Testis (tissue), 2 donors: ENCODE data around the gene SLC39A9.

Experiments
- POLR2A ChIP-seq: fragments of 450-650 bp; IDR thresholded peaks from one replicate; pipeline ENCODE4 v1.6.1; 2017; ENCODE audit warnings: antibody characterized with exemption, mild to moderate bottlenecking, moderate library complexity
- TF ChIP-seq, protein P1 (sequence below), 3 experiments: fragments of 450-650 bp in 2 of 3; fragments of 200-600 bp in 1 of 3; sonication (generic) in 1 of 3; IDR thresholded peaks; one replicate each; pipeline ENCODE4 v1.5.1; 2016 to 2019; ENCODE audit warnings: antibody characterized with exemption in 3 of 3, mild to moderate bottlenecking in 2 of 3, moderate library complexity in 1 of 3

DNA sequence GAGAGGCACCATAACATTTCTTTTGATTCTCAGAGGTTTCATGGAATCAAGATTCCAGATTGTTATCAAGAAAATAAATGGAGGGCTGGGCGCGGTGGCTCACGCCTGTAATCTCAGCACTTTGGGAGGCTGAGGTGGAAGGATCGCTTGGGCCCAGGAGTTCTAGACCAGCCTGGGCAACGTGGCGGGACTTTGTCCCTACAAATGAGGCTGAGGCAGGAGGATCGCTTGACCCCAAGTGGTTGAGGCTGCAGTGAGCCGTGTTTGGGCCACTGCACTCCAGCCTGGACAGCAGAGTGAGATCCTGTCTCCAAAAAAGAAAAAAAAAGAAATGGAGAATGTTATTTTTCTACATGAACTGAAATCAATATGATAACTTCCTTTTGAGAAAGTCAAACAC is 1.3 kb downstream of the SLC39A9 start:
- TF ChIP-seq, protein P1, sequence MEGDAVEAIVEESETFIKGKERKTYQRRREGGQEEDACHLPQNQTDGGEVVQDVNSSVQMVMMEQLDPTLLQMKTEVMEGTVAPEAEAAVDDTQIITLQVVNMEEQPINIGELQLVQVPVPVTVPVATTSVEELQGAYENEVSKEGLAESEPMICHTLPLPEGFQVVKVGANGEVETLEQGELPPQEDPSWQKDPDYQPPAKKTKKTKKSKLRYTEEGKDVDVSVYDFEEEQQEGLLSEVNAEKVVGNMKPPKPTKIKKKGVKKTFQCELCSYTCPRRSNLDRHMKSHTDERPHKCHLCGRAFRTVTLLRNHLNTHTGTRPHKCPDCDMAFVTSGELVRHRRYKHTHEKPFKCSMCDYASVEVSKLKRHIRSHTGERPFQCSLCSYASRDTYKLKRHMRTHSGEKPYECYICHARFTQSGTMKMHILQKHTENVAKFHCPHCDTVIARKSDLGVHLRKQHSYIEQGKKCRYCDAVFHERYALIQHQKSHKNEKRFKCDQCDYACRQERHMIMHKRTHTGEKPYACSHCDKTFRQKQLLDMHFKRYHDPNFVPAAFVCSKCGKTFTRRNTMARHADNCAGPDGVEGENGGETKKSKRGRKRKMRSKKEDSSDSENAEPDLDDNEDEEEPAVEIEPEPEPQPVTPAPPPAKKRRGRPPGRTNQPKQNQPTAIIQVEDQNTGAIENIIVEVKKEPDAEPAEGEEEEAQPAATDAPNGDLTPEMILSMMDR (IDR thresholded peaks at IDR 0.05), result no peak
- no peak for TF ChIP-seq POLR2A
